ENCODE measurements around the gene EFCAB6. TPM values are rescaled to one million over a fixed set of nuclear protein-coding genes. Genes with fewer than 3 reads are reported as not detected.

EFCAB6 gene
- total and polyA plus RNA-seq, 2 of the 13 experiments (the other 11 are each of a cell fraction or from before 2014, with no cell fraction given): not detected

DNA sequence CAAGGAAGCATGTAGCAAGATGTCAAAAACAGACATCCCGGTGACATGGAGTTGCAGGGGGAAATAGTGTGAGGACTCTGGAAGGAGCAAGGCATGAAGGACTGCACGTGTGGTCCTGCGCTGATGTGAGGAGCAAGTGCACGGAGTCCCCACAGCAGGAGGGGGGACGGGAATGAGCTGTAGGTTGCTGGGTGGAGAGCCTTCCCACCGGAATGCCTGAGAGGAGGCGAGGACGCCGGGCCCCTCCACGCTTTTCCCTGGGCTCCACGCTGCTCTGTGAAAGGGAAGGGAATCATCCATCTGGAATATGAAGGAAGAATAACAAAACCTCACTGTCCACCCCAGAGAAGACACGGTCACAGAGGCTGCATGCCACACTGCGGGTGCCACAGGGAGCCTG lies 23.6 kb upstream of the EFCAB6 start:
- WGBS (ENCODE audit: low lambda C conversion rate): 24% methylated on average over 11 of the region's 13 CpGs
- Histone ChIP-seq H3K9me3 (ENCODE audit: low read length) (no peaks in the 10 kb centered on the region), H3K27ac (ENCODE audit: extremely low read length, insufficient read depth, low read length) (no peak overlapping the region), H4K20me1 (ENCODE audit: insufficient read depth, low read length) (peaks cover 2% of the 10 kb centered on the region; the same call in 1 of the 2 replicates), H3K36me3 (replicated peaks in 1 of 2; ENCODE audit: control insufficient read depth in 1 of 2, insufficient read depth in 2 of 2, low read length in 2 of 2) (no peaks in the 10 kb centered on the region), H3K4me1 (ENCODE audit: insufficient read depth, low read length) (no peaks in the 10 kb centered on the region), H3K4me3 (replicated peaks in 1 of 3; ENCODE audit: insufficient read depth in 1 of 3, low read depth in 2 of 3, low read length in 3 of 3) (no peak overlapping the region), H3K27me3 (ENCODE audit: control insufficient read depth in 1 of 2, insufficient read depth in 2 of 2, low read length in 2 of 2) (peaks cover 3 to 19% of the 10 kb centered on the region in 2 experiments; a peak in 4 of 5 replicates), H3K79me2 (ENCODE audit: insufficient read depth, low read length) (no peaks in the 10 kb centered on the region), H2AFZ (ENCODE audit: low read length) (no peak overlapping the region), H3K9ac (ENCODE audit: insufficient read depth, low read depth, low read length) (no peak overlapping the region), H3K4me2 (ENCODE audit: low read depth, low read length) (no peak overlapping the region)
- DNase-seq (ENCODE audit: low spot score) (no peak), ATAC-seq (no peak), FAIRE-seq (no peak)
- CTCF ChIA-PET (ENCODE audit: low intra/inter-chr PET ratio, low total read pairs): no interaction called here
- no peak for TF ChIP-seq ZNF775 (CRISPR knock-in tag; IDR thresholded peaks at IDR 0.05; ENCODE audit: borderline replicate concordance)
- TF ChIP-seq, protein P1, sequence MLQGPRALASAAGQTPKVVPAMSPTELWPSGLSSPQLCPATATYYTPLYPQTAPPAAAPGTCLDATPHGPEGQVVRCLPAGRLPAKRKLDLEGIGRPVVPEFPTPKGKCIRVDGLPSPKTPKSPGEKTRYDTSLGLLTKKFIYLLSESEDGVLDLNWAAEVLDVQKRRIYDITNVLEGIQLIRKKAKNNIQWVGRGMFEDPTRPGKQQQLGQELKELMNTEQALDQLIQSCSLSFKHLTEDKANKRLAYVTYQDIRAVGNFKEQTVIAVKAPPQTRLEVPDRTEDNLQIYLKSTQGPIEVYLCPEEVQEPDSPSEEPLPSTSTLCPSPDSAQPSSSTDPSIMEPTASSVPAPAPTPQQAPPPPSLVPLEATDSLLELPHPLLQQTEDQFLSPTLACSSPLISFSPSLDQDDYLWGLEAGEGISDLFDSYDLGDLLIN (CRISPR knock-in tag; IDR thresholded peaks at IDR 0.05; ENCODE audit: borderline replicate concordance): no peak
- TF ChIP-seq KAT2B (IDR thresholded peaks at IDR 0.05; ENCODE audit: borderline replicate concordance, low read depth, low read length): no peak
- no peak for TF ChIP-seq TRIM24 (CRISPR knock-in tag; IDR thresholded peaks at IDR 0.05)
- TF ChIP-seq ZNF382 (CRISPR knock-in tag; IDR thresholded peaks at IDR 0.05; ENCODE audit: borderline replicate concordance): no peak
- TF ChIP-seq RFX1 (IDR thresholded peaks at IDR 0.05): no peak
- TF ChIP-seq ZMYM3 (CRISPR knock-in tag; IDR thresholded peaks at IDR 0.05): no peak
- no peak for TF ChIP-seq ZNF530 (CRISPR knock-in tag; IDR thresholded peaks at IDR 0.05; ENCODE audit: low read depth)
- TF ChIP-seq ELF1 (CRISPR knock-in tag; IDR thresholded peaks at IDR 0.05): no peak
- BruUV-seq (replicated peaks): no TSS peak
- POLR2A ChIA-PET: no interaction called here
- intact Hi-C loops (cut with micrococcal nuclease; ENCODE audit: unreplicated experiment): no loop called here
- in situ Hi-C loops (cut with HindIII; ENCODE audit: extremely low pct_ligation_motif_present, low pct_unique_long_range_greater_than_20kb): no loop called here

DNA sequence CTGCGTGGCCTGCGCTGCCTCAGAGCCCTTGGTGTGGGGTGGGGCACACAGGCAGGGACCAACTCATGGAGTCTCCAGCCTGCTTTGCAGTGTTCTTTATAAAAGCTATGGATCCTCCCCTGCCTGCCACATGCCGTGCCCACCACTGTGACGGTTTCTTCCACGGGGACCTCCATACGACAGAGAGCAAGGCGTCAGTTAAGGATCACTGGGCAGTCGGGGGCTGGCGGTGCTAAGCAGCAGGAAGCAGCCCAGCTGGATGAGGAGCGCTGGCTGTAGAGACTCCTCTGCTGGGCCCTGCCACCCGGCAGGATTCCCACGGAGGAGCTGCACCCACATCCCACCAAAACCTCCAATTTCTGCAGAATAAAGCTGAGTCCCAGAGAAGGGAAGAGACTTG lies 23.1 kb upstream of the EFCAB6 start:
- Histone ChIP-seq H3K27me3 (ENCODE audit: control insufficient read depth in 1 of 2, insufficient read depth in 2 of 2, low read length in 2 of 2) (peaks cover 7 to 23% of the 10 kb centered on the region in 2 experiments; a peak in 4 of 5 replicates), H3K9me3 (ENCODE audit: low read length) (no peaks in the 10 kb centered on the region), H2AFZ (ENCODE audit: low read length) (no peak overlapping the region), H3K4me2 (ENCODE audit: low read depth, low read length) (no peak overlapping the region), H3K9ac (ENCODE audit: insufficient read depth, low read depth, low read length) (no peak overlapping the region), H3K4me3 (replicated peaks in 1 of 3; ENCODE audit: insufficient read depth in 1 of 3, low read depth in 2 of 3, low read length in 3 of 3) (no peak overlapping the region), H3K36me3 (replicated peaks in 1 of 2; ENCODE audit: control insufficient read depth in 1 of 2, insufficient read depth in 2 of 2, low read length in 2 of 2) (no peaks in the 10 kb centered on the region), H3K27ac (ENCODE audit: extremely low read length, insufficient read depth, low read length) (no peak overlapping the region), H4K20me1 (ENCODE audit: insufficient read depth, low read length) (peaks cover 2% of the 10 kb centered on the region; the same call in 1 of the 2 replicates), H3K79me2 (ENCODE audit: insufficient read depth, low read length) (no peaks in the 10 kb centered on the region), H3K4me1 (ENCODE audit: insufficient read depth, low read length) (no peaks in the 10 kb centered on the region)
- no peak for ATAC-seq
- CTCF ChIA-PET (ENCODE audit: low intra/inter-chr PET ratio, low total read pairs): no interaction called here
- no TSS peak for BruUV-seq (replicated peaks)
- FAIRE-seq: no peak
- POLR2A ChIA-PET: no interaction called here
- intact Hi-C loops (cut with micrococcal nuclease; ENCODE audit: unreplicated experiment) (no loop called here), in situ Hi-C loops (cut with HindIII; ENCODE audit: extremely low pct_ligation_motif_present, low pct_unique_long_range_greater_than_20kb) (no loop called here)
- no peak for DNase-seq (ENCODE audit: low spot score)
- WGBS (ENCODE audit: low lambda C conversion rate): 56% methylated on average over 3 of the region's 12 CpGs
- TF ChIP-seq, protein P2, sequence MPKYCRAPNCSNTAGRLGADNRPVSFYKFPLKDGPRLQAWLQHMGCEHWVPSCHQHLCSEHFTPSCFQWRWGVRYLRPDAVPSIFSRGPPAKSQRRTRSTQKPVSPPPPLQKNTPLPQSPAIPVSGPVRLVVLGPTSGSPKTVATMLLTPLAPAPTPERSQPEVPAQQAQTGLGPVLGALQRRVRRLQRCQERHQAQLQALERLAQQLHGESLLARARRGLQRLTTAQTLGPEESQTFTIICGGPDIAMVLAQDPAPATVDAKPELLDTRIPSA (CRISPR knock-in tag; IDR thresholded peaks at IDR 0.05; ENCODE audit: borderline replicate concordance): no peak
- TF ChIP-seq ZNF589 (CRISPR knock-in tag; conservative IDR thresholded peaks at IDR 0.05) (no peak), FOXM1 (CRISPR knock-in tag; IDR thresholded peaks at IDR 0.05) (no peak), PTBP1 (IDR thresholded peaks at IDR 0.05; ENCODE audit: low read depth, low read length, poor library complexity, severe bottlenecking) (no peak), ZNF383 (CRISPR knock-in tag; IDR thresholded peaks at IDR 0.05; ENCODE audit: borderline replicate concordance) (no peak), JUN (CRISPR knock-in tag; IDR thresholded peaks at IDR 0.05) (no peak), THAP11 (CRISPR knock-in tag; IDR thresholded peaks at IDR 0.05) (no peak), CAMTA2 (CRISPR knock-in tag; IDR thresholded peaks at IDR 0.05; ENCODE audit: borderline replicate concordance) (no peak)
- TF ChIP-seq, protein P3, sequence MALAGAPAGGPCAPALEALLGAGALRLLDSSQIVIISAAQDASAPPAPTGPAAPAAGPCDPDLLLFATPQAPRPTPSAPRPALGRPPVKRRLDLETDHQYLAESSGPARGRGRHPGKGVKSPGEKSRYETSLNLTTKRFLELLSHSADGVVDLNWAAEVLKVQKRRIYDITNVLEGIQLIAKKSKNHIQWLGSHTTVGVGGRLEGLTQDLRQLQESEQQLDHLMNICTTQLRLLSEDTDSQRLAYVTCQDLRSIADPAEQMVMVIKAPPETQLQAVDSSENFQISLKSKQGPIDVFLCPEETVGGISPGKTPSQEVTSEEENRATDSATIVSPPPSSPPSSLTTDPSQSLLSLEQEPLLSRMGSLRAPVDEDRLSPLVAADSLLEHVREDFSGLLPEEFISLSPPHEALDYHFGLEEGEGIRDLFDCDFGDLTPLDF (CRISPR knock-in tag; IDR thresholded peaks at IDR 0.05): no peak

Measured in HepG2 (cell line).